Panc1 (cell line): ENCODE measurements around the gene TMEM131L.

Experiments used
- POLR2AphosphoS5 ChIP-seq: IDR thresholded peaks from 2 replicates; pipeline ENCODE4 v1.6.1; 2012; ENCODE audit warnings: mild to moderate bottlenecking, low read depth, low read length, moderate library complexity
- SIN3A ChIP-seq: IDR thresholded peaks from 2 replicates; pipeline ENCODE4 v1.6.1; 2012; ENCODE audit warnings: low read depth, mild to moderate bottlenecking, low read length, moderate library complexity, borderline replicate concordance; ENCODE audit not compliant: insufficient read depth
- TF ChIP-seq, protein P1 (sequence below): fragments of 450-650 bp; IDR thresholded peaks from 2 replicates; pipeline ENCODE4 v1.5.1; 2017; ENCODE audit warnings: mild to moderate bottlenecking
- TF ChIP-seq, protein P2 (sequence below), 2 experiments: IDR thresholded peaks; 2 replicates each; pipeline ENCODE4 v1.6.1; 2011 to 2012; ENCODE audit warnings: low read depth in 2 of 2, control low read depth in 1 of 2, low read length in 1 of 2, mild to moderate bottlenecking in 1 of 2, moderate library complexity in 1 of 2; ENCODE audit not compliant: insufficient read depth in 1 of 2

GRCh38 chr4:153560908-153561307, 94.7 kb downstream of the TMEM131L start:
- no peak for TF ChIP-seq POLR2AphosphoS5
- TF ChIP-seq, protein P1, sequence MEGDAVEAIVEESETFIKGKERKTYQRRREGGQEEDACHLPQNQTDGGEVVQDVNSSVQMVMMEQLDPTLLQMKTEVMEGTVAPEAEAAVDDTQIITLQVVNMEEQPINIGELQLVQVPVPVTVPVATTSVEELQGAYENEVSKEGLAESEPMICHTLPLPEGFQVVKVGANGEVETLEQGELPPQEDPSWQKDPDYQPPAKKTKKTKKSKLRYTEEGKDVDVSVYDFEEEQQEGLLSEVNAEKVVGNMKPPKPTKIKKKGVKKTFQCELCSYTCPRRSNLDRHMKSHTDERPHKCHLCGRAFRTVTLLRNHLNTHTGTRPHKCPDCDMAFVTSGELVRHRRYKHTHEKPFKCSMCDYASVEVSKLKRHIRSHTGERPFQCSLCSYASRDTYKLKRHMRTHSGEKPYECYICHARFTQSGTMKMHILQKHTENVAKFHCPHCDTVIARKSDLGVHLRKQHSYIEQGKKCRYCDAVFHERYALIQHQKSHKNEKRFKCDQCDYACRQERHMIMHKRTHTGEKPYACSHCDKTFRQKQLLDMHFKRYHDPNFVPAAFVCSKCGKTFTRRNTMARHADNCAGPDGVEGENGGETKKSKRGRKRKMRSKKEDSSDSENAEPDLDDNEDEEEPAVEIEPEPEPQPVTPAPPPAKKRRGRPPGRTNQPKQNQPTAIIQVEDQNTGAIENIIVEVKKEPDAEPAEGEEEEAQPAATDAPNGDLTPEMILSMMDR = no peak
- TF ChIP-seq, protein P2, sequence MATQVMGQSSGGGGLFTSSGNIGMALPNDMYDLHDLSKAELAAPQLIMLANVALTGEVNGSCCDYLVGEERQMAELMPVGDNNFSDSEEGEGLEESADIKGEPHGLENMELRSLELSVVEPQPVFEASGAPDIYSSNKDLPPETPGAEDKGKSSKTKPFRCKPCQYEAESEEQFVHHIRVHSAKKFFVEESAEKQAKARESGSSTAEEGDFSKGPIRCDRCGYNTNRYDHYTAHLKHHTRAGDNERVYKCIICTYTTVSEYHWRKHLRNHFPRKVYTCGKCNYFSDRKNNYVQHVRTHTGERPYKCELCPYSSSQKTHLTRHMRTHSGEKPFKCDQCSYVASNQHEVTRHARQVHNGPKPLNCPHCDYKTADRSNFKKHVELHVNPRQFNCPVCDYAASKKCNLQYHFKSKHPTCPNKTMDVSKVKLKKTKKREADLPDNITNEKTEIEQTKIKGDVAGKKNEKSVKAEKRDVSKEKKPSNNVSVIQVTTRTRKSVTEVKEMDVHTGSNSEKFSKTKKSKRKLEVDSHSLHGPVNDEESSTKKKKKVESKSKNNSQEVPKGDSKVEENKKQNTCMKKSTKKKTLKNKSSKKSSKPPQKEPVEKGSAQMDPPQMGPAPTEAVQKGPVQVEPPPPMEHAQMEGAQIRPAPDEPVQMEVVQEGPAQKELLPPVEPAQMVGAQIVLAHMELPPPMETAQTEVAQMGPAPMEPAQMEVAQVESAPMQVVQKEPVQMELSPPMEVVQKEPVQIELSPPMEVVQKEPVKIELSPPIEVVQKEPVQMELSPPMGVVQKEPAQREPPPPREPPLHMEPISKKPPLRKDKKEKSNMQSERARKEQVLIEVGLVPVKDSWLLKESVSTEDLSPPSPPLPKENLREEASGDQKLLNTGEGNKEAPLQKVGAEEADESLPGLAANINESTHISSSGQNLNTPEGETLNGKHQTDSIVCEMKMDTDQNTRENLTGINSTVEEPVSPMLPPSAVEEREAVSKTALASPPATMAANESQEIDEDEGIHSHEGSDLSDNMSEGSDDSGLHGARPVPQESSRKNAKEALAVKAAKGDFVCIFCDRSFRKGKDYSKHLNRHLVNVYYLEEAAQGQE (IDR thresholded peaks at IDR 0.05; ENCODE audit: insufficient read depth in 1 of 2, low read depth in 2 of 2, low read length in 1 of 2) = no peak
- no peak for TF ChIP-seq SIN3A
